ENCODE data around the gene EIF1AX.
"Not testable (repeated sequence)": the region's sequence is repeated elsewhere in the genome, so short reads cannot be mapped to it uniquely, and the experiment has no call there.

Gene EIF1AX

GRCh38 chrX:20141281-20142220, at the start of gene EIF1AX:
EIF1AX (minus strand) TSS chrX:20141838; CDS start chrX:20141640, 198 bp downstream.
- DNase-seq (ENCODE audit: low read depth in 2 of 2): peak; percentile 86 to 90

GRCh38 chrX:20189171-20189570, 47.5 kb upstream of the EIF1AX start:
- DNase-seq (ENCODE audit: low read depth in 2 of 2): no peak

GRCh38 chrX:20181598-20182329, 40.1 kb upstream of the EIF1AX start:
- no peak for DNase-seq (ENCODE audit: low read depth in 2 of 2)

- no peak for DNase-seq (ENCODE audit: low read depth in 2 of 2)
These were observed 35.5 kb upstream of the EIF1AX start for GRCh38 chrX:20177093-20177492.

GRCh38 chrX:20173856-20174255, 32.2 kb upstream of the EIF1AX start:
- DNase-seq (ENCODE audit: low read depth in 2 of 2): no peak

GRCh38 chrX:20173313-20173712, 31.7 kb upstream of the EIF1AX start:
- no peak for DNase-seq (ENCODE audit: low read depth in 2 of 2)

- no peak for DNase-seq (ENCODE audit: low read depth in 2 of 2)
These were observed 30.2 kb upstream of the EIF1AX start for GRCh38 chrX:20171887-20172286.

GRCh38 chrX:20162516-20162915, 20.9 kb upstream of the EIF1AX start:
- not testable (repeated sequence) for DNase-seq (ENCODE audit: low read depth in 2 of 2)

GRCh38 chrX:20159797-20160385, 18.3 kb upstream of the EIF1AX start:
- DNase-seq (ENCODE audit: low read depth in 2 of 2): no peak

- no peak for DNase-seq (ENCODE audit: low read depth in 2 of 2)
These were observed 10.1 kb upstream of the EIF1AX start for GRCh38 chrX:20151689-20152088.

GRCh38 chrX:20149326-20149725, 7.7 kb upstream of the EIF1AX start:
- DNase-seq (ENCODE audit: low read depth in 2 of 2): no peak

GRCh38 chrX:20147561-20147960, 5.9 kb upstream of the EIF1AX start:
- DNase-seq (ENCODE audit: low read depth in 2 of 2): no peak

- DNase-seq (ENCODE audit: low read depth in 2 of 2): no peak
These were observed 2.9 kb upstream of the EIF1AX start for GRCh38 chrX:20144491-20144890.

GRCh38 chrX:20143561-20143960, 1.9 kb upstream of the EIF1AX start:
- no peak for DNase-seq (ENCODE audit: low read depth in 2 of 2)

GRCh38 chrX:20143111-20143510, 1.5 kb upstream of the EIF1AX start:
- no peak for DNase-seq (ENCODE audit: low read depth in 2 of 2)

- no peak for DNase-seq (ENCODE audit: low read depth in 2 of 2)
These were observed 1.2 kb downstream of the EIF1AX start for GRCh38 chrX:20140420-20140819.

GRCh38 chrX:20139966-20140365, 1.7 kb downstream of the EIF1AX start:
- no peak for DNase-seq (ENCODE audit: low read depth in 2 of 2)

GRCh38 chrX:20135944-20136343, 5.7 kb downstream of the EIF1AX start:
- no peak for DNase-seq (ENCODE audit: low read depth in 2 of 2)

GRCh38 chrX:20132666-20133065, 9.0 kb downstream of the EIF1AX start:
- DNase-seq (ENCODE audit: low read depth in 2 of 2): no peak

- no peak for DNase-seq (ENCODE audit: low read depth in 2 of 2)
These were observed 11.3 kb downstream of the EIF1AX start for GRCh38 chrX:20130357-20130756.

GRCh38 chrX:20129547-20129946, 12.1 kb downstream of the EIF1AX start:
- no peak for DNase-seq (ENCODE audit: low read depth in 2 of 2)

GRCh38 chrX:20128670-20129069, 13.0 kb downstream of the EIF1AX start:
- no peak for DNase-seq (ENCODE audit: low read depth in 2 of 2)
